A549 treated with dexamethasone at 1 μM for 4 hours (cell line): ENCODE measurements around the gene MMP28. TPM values are rescaled to one million over a fixed set of nuclear protein-coding genes. Genes with fewer than 3 reads are reported as not detected.

Experiments
- total RNA-seq: library from RNA; stranded (reverse); fragments of 200-300 nt; extraction: Qiagen RNA extraction; gene quantifications from 5 replicates; pipeline ENCODE4 v1.2.3, GENCODE V29; 2022

The MMP28 gene, protein sequence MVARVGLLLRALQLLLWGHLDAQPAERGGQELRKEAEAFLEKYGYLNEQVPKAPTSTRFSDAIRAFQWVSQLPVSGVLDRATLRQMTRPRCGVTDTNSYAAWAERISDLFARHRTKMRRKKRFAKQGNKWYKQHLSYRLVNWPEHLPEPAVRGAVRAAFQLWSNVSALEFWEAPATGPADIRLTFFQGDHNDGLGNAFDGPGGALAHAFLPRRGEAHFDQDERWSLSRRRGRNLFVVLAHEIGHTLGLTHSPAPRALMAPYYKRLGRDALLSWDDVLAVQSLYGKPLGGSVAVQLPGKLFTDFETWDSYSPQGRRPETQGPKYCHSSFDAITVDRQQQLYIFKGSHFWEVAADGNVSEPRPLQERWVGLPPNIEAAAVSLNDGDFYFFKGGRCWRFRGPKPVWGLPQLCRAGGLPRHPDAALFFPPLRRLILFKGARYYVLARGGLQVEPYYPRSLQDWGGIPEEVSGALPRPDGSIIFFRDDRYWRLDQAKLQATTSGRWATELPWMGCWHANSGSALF
- 4.9 to 8.8 TPM (median 7.5 TPM) in 5 replicates for total RNA-seq

GRCh38 chr17:35795007-35795870, at the start of gene MMP28:
Gene MMP28, minus strand, starts transcription at chr17:35795641. Its CDS starts 264 bp downstream, at chr17:35795377.

DNA sequence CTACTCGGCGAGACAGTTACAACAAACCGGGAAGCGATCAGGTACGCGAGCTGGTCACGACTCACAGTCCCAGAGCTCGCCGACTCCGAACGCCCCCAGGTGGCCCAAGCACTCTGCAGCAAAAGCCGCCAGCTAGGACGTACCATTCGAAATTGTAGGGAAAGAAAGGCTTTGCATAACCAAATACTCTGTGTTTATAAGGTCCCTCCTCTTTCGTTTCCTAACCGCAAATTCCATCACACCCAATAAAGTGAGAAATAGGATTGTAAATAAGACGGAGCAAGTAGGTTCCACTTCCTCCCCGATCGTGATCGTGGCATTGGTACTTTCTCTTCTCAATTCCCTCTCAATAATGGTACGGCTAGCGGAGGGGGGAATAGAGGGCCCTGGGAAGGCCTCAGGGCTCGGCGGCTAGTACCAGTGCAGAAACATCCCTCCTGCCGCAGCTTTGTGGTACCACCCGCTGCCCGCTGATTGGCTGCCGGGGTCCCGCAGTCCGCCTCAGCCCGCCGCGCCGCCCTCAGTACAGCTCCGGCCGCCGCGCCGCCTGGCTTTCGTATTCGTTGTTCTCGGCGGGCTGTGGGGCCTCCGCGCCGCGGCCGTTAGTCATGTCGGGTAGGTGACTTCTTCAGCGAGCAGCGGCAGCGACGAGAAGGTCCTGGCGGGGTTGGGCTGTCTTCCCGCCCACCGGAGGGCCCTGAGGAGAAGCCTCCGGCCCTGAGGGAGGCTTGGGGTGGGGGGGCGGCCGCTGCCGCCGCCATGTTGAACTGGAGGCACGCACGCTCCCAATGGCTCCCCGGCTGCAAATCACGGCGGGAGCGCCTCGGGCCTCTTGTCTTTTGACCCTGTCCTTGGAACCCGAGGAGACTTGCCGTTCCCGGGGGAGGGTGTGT, 13.8 kb upstream of the MMP28 start, which contains the start of gene TAF15:
Gene TAF15 (plus strand): TSS at position 523 of the 893 bp plus-strand sequence. CDS start 86 bp downstream, at position 609.

DNA sequence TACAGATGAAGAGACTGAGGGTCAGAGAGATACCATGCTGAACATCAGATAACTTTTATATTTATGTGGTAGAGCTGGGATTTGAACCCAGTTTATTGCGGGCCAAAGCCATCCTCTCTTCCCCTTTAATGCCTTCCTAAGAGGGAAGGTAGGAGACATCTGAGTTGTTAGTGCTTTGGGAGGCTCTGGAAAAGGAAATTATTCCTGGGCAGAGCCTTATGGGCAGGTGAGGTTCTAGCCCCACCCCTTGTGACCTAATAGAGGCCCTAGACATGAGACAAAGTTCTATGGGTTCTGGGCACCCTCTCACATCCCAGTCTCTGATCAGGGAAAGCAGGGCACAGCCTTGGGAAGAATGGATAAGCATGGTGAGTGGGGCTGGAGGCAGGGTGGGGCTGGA, 34.9 kb downstream of the MMP28 start, which contains the start of gene C17orf50:
Gene C17orf50 (plus strand): TSS at position 301 of the 400 bp plus-strand sequence. CDS start 55 bp downstream, at position 356.

GRCh38 chr17:35752945-35753764, 42.3 kb downstream of the MMP28 start, which contains the start of gene GAS2L2:
Gene GAS2L2, minus strand, starts transcription at chr17:35753239. Its CDS starts 389 bp downstream, at chr17:35752850.

GRCh38 chr17:35731239-35731916, 64.1 kb downstream of the MMP28 start, which contains the start of gene RASL10B:
Gene RASL10B, plus strand, starts transcription at chr17:35731639. Its CDS starts 3,546 bp downstream, at chr17:35735185.

Other genes with a start within 250 kb of the MMP28 start
- not detected in 5 replicates for gene SLFN14, start 234.8 kb downstream of the MMP28 start, total RNA-seq
- gene PEX12, start 217.1 kb downstream of the MMP28 start, total RNA-seq: 7.8 to 9.9 TPM (median 8.7 TPM) in 5 replicates
- gene AP2B1, start 208.3 kb downstream of the MMP28 start, total RNA-seq: 128 to 168 TPM (median 154 TPM) in 5 replicates
- gene RASL10B, start 64.0 kb downstream of the MMP28 start, total RNA-seq: 0.15 to 0.37 TPM (median 0.20 TPM) in 5 replicates
- 0.11 to 0.14 TPM (median 0.12 TPM) in 4 of 5 replicates, not detected in the other for gene GAS2L2, start 42.4 kb downstream of the MMP28 start, total RNA-seq
- 0.17 to 0.40 TPM (median 0.33 TPM) in 5 replicates for gene C17orf50, start 34.8 kb downstream of the MMP28 start, total RNA-seq
- 206 to 236 TPM (median 230 TPM) in 5 replicates for gene TAF15, start 13.8 kb upstream of the MMP28 start, total RNA-seq
- not detected in 5 replicates for gene HEATR9, start 73.2 kb upstream of the MMP28 start, total RNA-seq
- 0.80 to 1.7 TPM (median 1.2 TPM) in 5 replicates for gene CCL5, start 84.7 kb upstream of the MMP28 start, total RNA-seq
- gene RDM1, start 135.1 kb upstream of the MMP28 start, total RNA-seq: 2.2 to 3.3 TPM (median 2.6 TPM) in 5 replicates
- not detected in 5 replicates for gene LYZL6, start 148.1 kb upstream of the MMP28 start, total RNA-seq
- gene CCL16, start 185.9 kb upstream of the MMP28 start, total RNA-seq: not detected in 5 replicates
- not detected in 5 replicates for gene CCL14, start 191.1 kb upstream of the MMP28 start, total RNA-seq
- 0.13 TPM in 1 of 5 replicates, not detected in the others for gene CCL15, start 205.9 kb upstream of the MMP28 start, total RNA-seq
- gene CCL23, start 222.3 kb upstream of the MMP28 start, total RNA-seq: not detected in 5 replicates